Esophagus (tissue), 2 donors: ENCODE measurements around the gene LIN7B. TPM values are rescaled to one million over a fixed set of nuclear protein-coding genes. Genes with fewer than 3 reads are reported as not detected.

Experiments
- H3K27ac ChIP-seq, 2 donors: one replicate each; pipeline ENCODE4 v1.5.1; 2013; ENCODE audit warnings: low read depth in 2 of 2, mild to moderate bottlenecking in 2 of 2, inconsistent platforms in 1 of 2, low read length in 1 of 2, moderate library complexity in 1 of 2
- H3K27me3 ChIP-seq, 2 donors: one replicate each; pipeline ENCODE4 v1.6.1; 2013; ENCODE audit warnings: low read length in 2 of 2, control low read depth in 1 of 2, mild to moderate bottlenecking in 1 of 2; ENCODE audit not compliant: insufficient read depth in 2 of 2, control insufficient read depth in 1 of 2
- H3K36me3 ChIP-seq, 2 donors: one replicate each; pipeline ENCODE4 v1.6.1; 2013; ENCODE audit warnings: low read length in 1 of 2; ENCODE audit not compliant: control insufficient read depth in 2 of 2, insufficient read depth in 2 of 2
- H3K4me1 ChIP-seq, 2 donors: one replicate each; pipeline ENCODE4 v1.6.1; 2013; ENCODE audit warnings: low read length in 1 of 2; ENCODE audit not compliant: control insufficient read depth in 2 of 2, insufficient read depth in 2 of 2
- H3K4me3 ChIP-seq, 2 donors: one replicate each; pipeline ENCODE4 v1.5.1; 2013; ENCODE audit warnings: low read length in 2 of 2, mild to moderate bottlenecking in 2 of 2, low read depth in 1 of 2, moderate library complexity in 1 of 2
- H3K9me3 ChIP-seq, 2 donors: one replicate each; pipeline ENCODE4 v1.6.1; 2013; ENCODE audit warnings: mild to moderate bottlenecking in 2 of 2, low read depth in 1 of 2, low read length in 1 of 2, moderate library complexity in 1 of 2; ENCODE audit not compliant: control insufficient read depth in 2 of 2, insufficient read depth in 1 of 2
- WGBS, 2 donors: extraction: QIAGEN DNeasy Blood & Tissue Kit; methylation state at CpG; one replicate each; pipeline ENCODE4 v1.1.7; 2013; 5-methylcytosine and 5-hydroxymethylcytosine counted together
- polyA plus RNA-seq, 2 donors: library from polyadenylated mRNA; stranded (reverse); fragments of 200-250 nt; gene quantifications; one replicate each; pipeline ENCODE4 v1.2.3, GENCODE V29; 2013
- donor health status: healthy with polysubstance abuse.
- donor health status: Bipolar disorder and iron deficiency.

The LIN7B gene
- polyA plus RNA-seq, 2 donors = 13.7 to 18.5 TPM

DNA sequence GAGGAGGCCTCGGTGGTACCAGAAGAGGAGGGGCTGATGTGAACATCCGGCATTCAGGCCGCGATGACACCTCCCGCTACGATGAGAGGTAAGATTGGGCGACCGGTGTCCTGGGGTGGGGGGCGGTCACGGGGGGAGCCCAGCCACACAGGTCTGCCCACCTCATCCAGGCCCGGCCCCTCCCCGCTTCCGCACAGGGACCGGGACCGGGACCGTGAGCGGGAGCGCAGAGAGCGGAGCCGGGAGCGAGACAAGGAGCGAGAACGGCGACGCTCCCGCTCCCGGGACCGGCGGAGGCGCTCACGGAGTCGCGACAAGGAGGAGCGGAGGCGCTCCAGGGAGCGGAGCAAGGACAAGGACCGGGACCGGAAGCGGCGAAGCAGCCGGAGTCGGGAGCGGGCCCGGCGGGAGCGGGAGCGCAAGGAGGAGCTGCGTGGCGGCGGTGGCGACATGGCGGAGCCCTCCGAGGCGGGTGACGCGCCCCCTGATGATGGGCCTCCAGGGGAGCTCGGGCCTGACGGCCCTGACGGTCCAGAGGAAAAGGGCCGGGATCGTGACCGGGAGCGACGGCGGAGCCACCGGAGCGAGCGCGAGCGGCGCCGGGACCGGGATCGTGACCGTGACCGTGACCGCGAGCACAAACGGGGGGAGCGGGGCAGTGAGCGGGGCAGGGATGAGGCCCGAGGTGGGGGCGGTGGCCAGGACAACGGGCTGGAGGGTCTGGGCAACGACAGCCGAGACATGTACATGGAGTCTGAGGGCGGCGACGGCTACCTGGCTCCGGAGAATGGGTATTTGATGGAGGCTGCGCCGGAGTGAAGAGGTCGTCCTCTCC, 6.3 kb upstream of the LIN7B start:
- 93 to 96% methylated on average over 88 to 93 of the region's 93 CpGs for WGBS, 2 donors
- peaks cover 10 to 49% of the 10 kb centered on the region in 2 donors for H3K36me3 ChIP-seq

DNA sequence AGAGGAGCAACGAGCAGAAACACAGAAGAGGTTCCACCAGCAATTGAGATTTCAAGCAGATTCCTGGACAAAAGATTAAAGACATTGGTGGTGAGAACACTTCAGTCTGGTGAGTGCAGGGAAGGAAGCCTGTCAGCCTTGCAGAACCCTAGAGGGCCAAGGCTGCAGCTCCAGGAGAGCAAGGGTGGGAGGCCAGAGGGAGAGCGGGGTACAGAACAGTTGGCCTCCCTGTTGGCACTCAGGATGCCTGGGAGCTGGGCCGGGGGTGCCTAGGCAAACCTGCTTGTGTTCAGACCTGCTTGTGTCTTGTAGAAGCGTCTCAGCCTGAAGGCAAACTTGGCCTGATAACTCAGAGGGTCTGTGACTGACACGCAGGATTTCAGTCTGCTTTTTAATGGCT, 5.1 kb upstream of the LIN7B start:
- peaks cover 10 to 44% of the 10 kb centered on the region in 2 donors for H3K36me3 ChIP-seq
- 67 to 74% methylated on average over 5 of the region's 5 CpGs for WGBS, 2 donors
- no peaks in the 10 kb centered on the region for H3K27me3 ChIP-seq
- no peaks in the 10 kb centered on the region for H3K9me3 ChIP-seq
- no peak overlapping the region for H3K4me3 ChIP-seq
- H3K4me1 ChIP-seq = peaks cover 0 to 4% of the 10 kb centered on the region in 2 donors
- no peak overlapping the region for H3K27ac ChIP-seq

More for the DNA sequence above, 6.3 kb upstream of the LIN7B start:
- H3K27ac ChIP-seq = no peak overlapping the region
- H3K27me3 ChIP-seq = no peaks in the 10 kb centered on the region
- no peaks in the 10 kb centered on the region for H3K4me1 ChIP-seq
- no peaks in the 10 kb centered on the region for H3K9me3 ChIP-seq
- no peak overlapping the region for H3K4me3 ChIP-seq

DNA sequence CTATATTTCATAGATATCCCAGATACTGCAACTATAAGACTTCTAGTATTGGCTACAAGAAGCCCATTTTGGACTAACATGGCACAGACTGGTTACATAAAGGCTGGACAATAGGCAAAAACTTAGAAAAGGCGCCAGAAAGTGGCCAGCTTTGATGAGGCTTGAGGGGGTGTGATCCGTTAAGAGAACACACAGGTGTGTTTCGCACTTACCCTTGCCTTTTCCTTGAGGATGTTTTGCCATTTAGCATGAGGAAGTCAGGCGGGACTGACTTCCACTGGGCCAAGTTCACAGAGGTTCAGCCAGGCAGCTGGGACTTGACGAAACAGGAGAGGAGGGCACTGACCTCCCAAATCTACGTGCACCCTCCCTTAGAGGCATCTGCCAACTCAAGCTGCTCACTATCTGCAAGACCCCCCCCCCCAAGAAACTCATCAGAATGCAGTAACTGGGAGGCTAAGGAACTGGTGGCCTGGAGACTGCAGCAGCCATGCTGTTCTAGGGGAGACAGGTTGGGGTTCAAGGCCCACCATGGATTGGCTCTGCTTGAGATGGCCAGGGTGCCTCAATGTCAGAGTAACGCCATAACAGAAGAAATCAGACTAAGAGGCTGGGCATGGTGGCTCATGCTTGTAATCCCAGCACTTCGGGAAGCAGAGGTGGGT, 4.5 kb upstream of the LIN7B start:
- Histone ChIP-seq H3K27ac (no peak overlapping the region), H3K36me3 (peaks cover 9 to 38% of the 10 kb centered on the region in 2 donors), H3K4me1 (peaks cover 0 to 4% of the 10 kb centered on the region in 2 donors), H3K27me3 (no peaks in the 10 kb centered on the region), H3K4me3 (no peak overlapping the region), H3K9me3 (no peaks in the 10 kb centered on the region)
- 81 to 88% methylated on average over 8 of the region's 8 CpGs for WGBS, 2 donors

DNA sequence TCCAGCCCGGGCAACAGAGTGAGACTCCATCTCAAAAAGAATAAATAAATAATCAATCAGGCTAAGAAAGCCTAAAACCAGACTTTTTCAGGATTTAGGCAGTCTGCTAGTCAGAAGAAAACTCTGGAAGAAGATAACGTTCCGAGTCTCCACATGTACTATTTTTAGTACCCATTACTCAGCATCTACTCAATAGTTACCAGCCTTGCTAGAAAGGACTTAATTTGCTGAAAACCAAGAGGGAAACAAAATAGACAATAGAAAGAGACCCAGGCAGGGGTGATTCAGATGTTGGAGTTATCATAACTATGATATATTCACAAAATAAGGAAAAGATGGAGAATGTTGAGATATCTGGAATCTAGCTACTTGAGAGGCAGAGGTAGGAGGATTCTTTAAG, 3.6 kb upstream of the LIN7B start:
- Histone ChIP-seq H3K27ac (no peak overlapping the region), H3K4me1 (peaks cover 0 to 8% of the 10 kb centered on the region in 2 donors), H3K36me3 (peaks cover 4 to 32% of the 10 kb centered on the region in 2 donors), H3K27me3 (no peaks in the 10 kb centered on the region), H3K4me3 (no peak overlapping the region), H3K9me3 (no peaks in the 10 kb centered on the region)
- WGBS, 2 donors = 26 to 51% methylated on average over 3 of the region's 3 CpGs

- Histone ChIP-seq H3K9me3 (no peaks in the 10 kb centered on the region), H3K27ac (no peak overlapping the region)
- WGBS, 2 donors = 77 to 80% methylated on average over 11 of the region's 11 CpGs
These were observed 2.8 kb upstream of the LIN7B start for GRCh38 chr19:49111218-49111998.

GRCh38 chr19:49114630-49115363, 627 bp downstream of the LIN7B start:
- H3K4me1 ChIP-seq = peaks cover 2 to 17% of the 10 kb centered on the region in 2 donors
- 8 to 11% methylated on average over 61 to 68 of the region's 68 CpGs for WGBS, 2 donors
- peak overlapping the region; percentile 71 to 75 for H3K4me3 ChIP-seq
- H3K27ac ChIP-seq = peak overlapping the region; percentile 68 to 71
- no peaks in the 10 kb centered on the region for H3K9me3 ChIP-seq
- H3K27me3 ChIP-seq = no peaks in the 10 kb centered on the region
- H3K36me3 ChIP-seq = peaks cover 0 to 2% of the 10 kb centered on the region in 2 donors

More at GRCh38 chr19:49111218-49111998, 2.8 kb upstream of the LIN7B start:
- Histone ChIP-seq H3K36me3 (peaks cover 4 to 29% of the 10 kb centered on the region in 2 donors), H3K4me1 (peaks cover 0 to 8% of the 10 kb centered on the region in 2 donors), H3K4me3 (no peak overlapping the region), H3K27me3 (no peaks in the 10 kb centered on the region)

DNA sequence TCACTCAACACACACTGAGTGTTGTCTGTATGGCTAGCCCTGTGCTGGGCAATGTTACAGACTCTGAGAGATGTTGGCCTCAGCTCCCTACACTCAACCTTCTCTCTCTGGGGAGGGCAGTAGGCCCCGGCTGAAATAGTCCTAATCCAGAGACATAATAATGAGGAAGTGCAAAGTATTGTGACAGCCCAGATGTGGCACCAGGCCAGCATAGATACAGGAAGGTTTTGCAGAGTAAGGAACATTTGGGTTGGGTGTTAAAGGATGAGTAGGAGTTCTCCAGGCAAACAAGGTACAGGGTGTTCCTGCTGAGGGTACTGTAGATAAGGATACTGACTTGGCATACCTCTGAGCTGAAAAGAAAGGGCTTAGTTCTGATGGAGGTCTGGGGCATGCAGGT, 2.4 kb downstream of the LIN7B start:
- H3K4me3 ChIP-seq = no peak overlapping the region
- no peaks in the 10 kb centered on the region for H3K9me3 ChIP-seq
- peaks cover 0 to 2% of the 10 kb centered on the region in 2 donors for H3K36me3 ChIP-seq
- WGBS, 2 donors = 25 to 38% methylated on average over 1 of the region's 1 CpG
- H3K27ac ChIP-seq = no peak overlapping the region
- peaks cover 2 to 17% of the 10 kb centered on the region in 2 donors for H3K4me1 ChIP-seq
- no peaks in the 10 kb centered on the region for H3K27me3 ChIP-seq

- Histone ChIP-seq H3K27me3 (no peaks in the 10 kb centered on the region), H3K4me1 (peaks cover 2 to 17% of the 10 kb centered on the region in 2 donors)
These were observed 3.8 kb downstream of the LIN7B start for GRCh38 chr19:49117677-49118564.

More at GRCh38 chr19:49117677-49118564, 3.8 kb downstream of the LIN7B start:
- peak overlapping the region; percentile 97 to 98 for H3K27ac ChIP-seq
- peak overlapping the region; percentile 45 to 66 for H3K4me3 ChIP-seq
- 60 to 61% methylated on average over 25 to 26 of the region's 26 CpGs for WGBS, 2 donors
- H3K36me3 ChIP-seq = peaks cover 0 to 2% of the 10 kb centered on the region in 2 donors
- no peaks in the 10 kb centered on the region for H3K9me3 ChIP-seq
